ENCODE measurements around the gene AOAH.
"Not testable (repeated sequence)": the region's sequence is repeated elsewhere in the genome, so short reads cannot be mapped to it uniquely, and the experiment has no call there.

AOAH gene

GRCh38 chr7:36736090-36736898 lies 12.0 kb upstream of the AOAH start:
- DNase-seq, result no peak

GRCh38 chr7:36735172-36735571 lies 10.9 kb upstream of the AOAH start:
- no peak for DNase-seq

GRCh38 chr7:36734731-36735130 lies 10.4 kb upstream of the AOAH start:
- DNase-seq, result no peak

- DNase-seq, result no peak
These were observed 9.1 kb upstream of the AOAH start for GRCh38 chr7:36733411-36733810.

- DNase-seq, result no peak
These were observed 8.5 kb upstream of the AOAH start for GRCh38 chr7:36732806-36733205.

- no peak for DNase-seq
These were observed 5.8 kb upstream of the AOAH start for GRCh38 chr7:36730046-36730445.

- no peak for DNase-seq
These were observed 3.8 kb upstream of the AOAH start for GRCh38 chr7:36728143-36728542.

GRCh38 chr7:36726806-36727503 lies 2.7 kb upstream of the AOAH start:
- DNase-seq, result no peak

- no peak for DNase-seq
These were observed 2.0 kb upstream of the AOAH start for GRCh38 chr7:36726311-36726710.

- DNase-seq, result no peak
These were observed 702 bp upstream of the AOAH start for GRCh38 chr7:36724996-36725395.

- no peak for DNase-seq
These were observed 1.0 kb downstream of the AOAH start for GRCh38 chr7:36723291-36723690.

GRCh38 chr7:36719083-36719632 lies 5.1 kb downstream of the AOAH start:
- no peak for DNase-seq

- DNase-seq, result no peak
These were observed 6.7 kb downstream of the AOAH start for GRCh38 chr7:36717586-36717985.

- DNase-seq, result not testable (repeated sequence)
These were observed 7.5 kb downstream of the AOAH start for GRCh38 chr7:36716802-36717201.

- no peak for DNase-seq
These were observed 12.3 kb downstream of the AOAH start for GRCh38 chr7:36712015-36712414.

- no peak for DNase-seq
These were observed 13.0 kb downstream of the AOAH start for GRCh38 chr7:36711256-36711655.

GRCh38 chr7:36710186-36710791 lies 14.0 kb downstream of the AOAH start:
- no peak for DNase-seq

- no peak for DNase-seq
These were observed 15.5 kb downstream of the AOAH start for GRCh38 chr7:36708767-36709166.

- DNase-seq, result no peak
These were observed 16.4 kb downstream of the AOAH start for GRCh38 chr7:36707898-36708297.

- no peak for DNase-seq
These were observed 16.8 kb downstream of the AOAH start for GRCh38 chr7:36707465-36707864.

- not testable (repeated sequence) for DNase-seq
These were observed 20.4 kb downstream of the AOAH start for GRCh38 chr7:36703860-36704259.

GRCh38 chr7:36692456-36692855 lies 31.8 kb downstream of the AOAH start:
- DNase-seq, result no peak

- DNase-seq, result no peak
These were observed 32.3 kb downstream of the AOAH start for GRCh38 chr7:36691983-36692382.

All from SIG-M5 (cell line).